HG03025 (cell line): Measurements from ENCODE around the gene GATA3.

Experiments used
- ATAC-seq: cut with Tn5 transposase; IDR thresholded peaks from one replicate; pipeline ENCODE4 v1.9.1; 2021; ENCODE audit warnings: mild to moderate bottlenecking, moderate library complexity; ENCODE audit not compliant: unreplicated experiment, low FRiP score

The GATA3 gene

DNA sequence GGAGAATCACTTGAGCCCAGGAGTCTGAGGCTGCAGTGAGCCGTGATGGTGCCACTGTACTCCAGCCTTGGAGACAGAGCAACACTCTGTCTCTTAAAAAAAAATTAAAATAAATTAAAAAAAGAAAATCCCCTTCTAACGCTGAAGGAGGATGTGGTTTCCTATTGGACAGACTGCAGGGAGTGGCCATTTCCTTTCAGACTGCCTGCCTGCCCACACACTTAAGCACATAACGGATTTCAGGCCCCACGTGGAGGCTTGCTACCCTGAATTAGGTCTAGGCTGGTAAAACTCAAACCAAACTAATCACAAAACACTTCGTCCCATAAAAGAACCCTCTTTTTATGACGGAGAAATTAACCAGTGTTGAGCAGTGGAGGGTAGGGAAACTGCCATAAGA lies 34.0 kb downstream of the GATA3 start:
- peak; percentile 52 for ATAC-seq

DNA sequence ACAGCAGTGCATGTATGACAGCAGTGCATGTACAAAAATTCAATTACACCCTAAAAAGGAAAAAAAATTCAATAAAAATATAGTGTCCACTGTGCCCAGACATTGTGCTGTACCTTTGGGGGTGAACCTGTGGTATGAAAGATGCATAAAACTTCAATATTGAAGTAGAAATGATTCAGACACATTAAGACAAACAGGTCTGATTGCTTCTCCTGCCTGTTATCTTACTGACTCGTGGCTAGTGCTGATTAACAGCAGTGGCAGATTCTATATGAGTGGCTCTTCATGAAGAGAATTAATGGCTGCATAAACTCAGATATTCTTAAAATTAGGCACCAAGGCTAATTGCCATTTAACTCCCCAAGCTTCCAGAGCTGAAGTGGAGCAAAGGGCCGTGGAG lies 37.9 kb downstream of the GATA3 start:
- no peak for ATAC-seq

DNA sequence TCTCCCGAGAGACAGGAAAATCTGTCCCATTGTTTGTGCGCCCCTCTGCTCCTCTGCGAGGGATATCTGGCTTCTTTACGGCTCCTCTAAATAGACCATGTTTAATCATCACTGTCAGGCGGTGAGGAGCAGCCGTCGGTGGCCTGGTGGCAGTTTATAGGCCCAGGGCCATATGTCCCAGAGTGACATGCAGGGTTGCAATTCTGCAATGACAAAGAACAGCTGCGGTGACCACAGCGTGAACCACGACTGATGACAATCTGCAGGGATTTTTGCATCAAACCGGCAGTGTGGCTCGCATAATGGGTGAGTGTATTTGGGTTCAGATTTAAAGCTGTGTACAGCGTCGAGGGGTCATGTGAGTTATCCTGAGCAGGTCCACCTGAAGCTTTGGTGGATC lies 41.5 kb downstream of the GATA3 start:
- ATAC-seq = no peak

DNA sequence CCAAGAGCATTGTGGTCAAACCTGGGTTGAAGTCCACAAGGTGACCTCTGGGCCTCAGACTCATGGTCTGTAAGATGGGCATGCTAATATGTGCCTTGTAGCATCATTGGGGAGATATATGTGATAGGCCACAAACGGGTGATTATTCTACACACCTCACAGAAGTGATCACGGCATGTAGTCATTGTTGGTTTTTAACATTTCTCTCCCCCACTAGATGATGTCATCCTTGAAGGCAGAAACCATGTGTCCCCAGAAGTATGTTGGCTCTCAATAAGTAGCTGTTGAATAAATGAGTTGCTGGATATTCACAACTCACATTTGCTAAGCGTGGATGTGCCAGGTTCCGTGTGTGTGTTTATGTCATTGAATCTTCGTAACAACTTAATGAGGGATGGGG lies 42.4 kb downstream of the GATA3 start:
- ATAC-seq = no peak

DNA sequence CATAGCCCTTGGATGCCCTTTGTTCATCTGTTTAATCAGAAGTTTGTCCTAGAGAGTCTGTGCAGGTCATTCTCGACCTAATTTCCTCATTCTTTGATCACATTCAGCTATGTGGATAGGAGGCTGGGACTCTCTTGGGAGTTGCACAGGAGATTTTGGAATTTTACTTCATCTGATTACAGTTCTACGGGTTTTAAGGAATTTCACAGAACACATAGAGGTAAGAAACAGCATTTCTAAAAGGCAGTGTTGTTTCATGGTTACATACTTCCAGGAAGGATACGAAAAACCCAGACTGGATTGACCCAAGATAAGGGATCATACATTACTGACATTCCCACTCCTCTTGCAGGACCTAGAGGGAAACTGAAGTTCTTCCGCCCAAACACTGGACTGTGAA lies 45.9 kb downstream of the GATA3 start:
- ATAC-seq = no peak

DNA sequence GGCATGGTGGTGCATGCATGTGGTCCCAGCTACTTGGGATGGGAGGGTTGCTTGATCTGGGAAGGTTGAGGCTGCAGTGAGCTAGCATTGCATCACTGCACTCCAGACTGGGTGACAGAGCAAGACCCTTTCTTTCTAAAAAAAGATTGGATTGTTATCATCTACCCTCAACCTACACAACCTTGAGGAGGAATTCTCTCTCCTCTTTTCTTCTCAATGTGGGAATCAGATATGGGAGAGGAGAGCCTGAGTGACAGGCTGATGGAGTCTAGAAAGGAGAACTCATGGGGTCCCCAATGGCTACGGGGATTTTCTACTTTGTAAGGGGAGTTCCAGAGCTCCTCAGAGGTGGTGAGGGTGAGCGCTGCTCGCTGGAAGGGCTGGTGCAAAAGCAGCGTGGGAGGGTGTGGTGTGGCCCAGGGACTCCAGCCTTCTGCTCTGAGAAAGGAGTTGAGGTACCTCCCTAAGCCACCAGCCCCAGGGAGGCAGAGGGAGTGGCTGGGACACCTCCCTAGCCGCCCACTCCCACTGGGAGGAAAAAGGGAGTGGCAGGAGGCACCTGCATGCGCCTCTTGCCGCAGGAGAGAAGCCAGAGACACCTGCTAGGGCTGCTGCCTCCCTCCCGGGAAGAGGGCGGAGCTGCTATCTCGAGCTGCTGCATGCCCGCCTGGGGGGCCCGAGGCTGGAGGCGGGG lies 48.4 kb downstream of the GATA3 start:
- peak; percentile 46 for ATAC-seq

DNA sequence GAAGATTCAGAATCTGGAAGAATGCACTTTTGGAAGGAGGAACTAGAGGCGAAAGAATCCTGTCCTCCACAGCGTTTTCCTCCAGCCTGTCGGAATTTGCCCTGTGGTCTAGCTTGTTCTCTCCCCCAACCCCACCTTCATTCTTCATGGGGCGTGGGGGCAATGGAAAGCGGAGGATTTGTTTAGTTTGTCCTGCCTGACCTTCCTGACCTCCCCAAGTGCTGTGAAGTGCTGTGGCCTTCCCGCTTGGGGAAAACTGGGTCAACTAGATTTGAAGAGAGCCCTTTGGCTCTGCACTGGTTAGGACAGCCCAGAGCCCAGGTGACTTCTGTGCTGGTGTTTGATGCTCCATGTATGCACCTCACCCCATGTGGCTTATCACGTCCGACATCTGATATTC lies 49.1 kb downstream of the GATA3 start:
- no peak for ATAC-seq

DNA sequence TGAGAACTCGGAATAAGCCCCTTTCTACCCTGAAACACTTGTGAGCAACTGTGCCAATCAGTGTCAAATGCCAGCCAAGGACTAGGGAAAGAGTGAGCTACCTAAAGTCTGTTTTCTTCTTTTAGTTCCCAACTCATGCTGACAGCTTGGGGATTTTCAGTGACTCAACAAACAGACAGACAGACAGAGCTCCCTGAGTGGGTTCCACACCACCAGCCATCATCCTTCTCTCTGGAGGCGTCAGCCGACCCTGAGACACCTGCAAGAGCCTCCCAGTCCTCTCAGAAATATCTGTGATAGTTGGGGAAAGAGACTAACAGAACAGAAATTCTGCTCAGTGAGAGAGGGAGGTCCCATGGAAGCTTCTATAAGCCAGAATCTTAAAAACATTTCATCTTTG lies 49.5 kb downstream of the GATA3 start:
- ATAC-seq = no peak

DNA sequence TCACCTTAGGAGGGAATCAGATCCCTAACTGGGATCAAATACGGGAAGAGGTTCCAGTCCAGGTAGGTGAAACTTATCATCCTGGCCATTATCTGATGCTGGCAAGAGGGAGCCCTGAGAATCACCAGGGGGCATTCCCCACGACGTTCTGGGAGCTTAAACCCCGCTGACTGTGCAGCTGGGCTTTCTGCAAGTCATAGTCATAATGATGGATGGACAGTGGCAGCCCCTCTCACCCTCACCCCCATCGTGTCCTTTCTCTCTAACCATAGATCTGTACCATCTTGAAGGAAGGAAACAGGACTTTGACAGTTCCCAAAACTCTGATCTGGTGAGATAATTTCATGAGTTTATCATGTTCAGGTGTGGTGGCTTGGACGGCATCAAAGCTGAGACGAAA lies 50.2 kb downstream of the GATA3 start:
- ATAC-seq = no peak

DNA sequence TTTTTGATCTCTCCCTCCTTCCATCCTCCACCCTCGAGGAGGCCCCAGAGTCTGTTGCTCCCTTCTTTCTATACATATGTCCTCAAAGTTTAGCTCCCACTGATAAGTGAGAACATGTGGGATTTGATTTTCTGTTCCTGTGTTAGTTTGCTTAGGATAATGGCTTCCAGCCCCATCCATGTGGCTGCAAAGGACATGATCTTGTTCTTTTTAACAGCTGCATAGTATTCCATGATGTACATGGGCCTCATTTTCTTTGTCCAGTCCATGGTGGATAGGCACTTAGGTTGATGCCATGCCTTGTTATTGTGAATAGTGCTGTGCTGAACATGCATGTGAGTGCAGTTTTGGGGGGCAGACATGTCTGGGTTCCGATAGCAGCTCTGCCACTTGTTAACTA lies 51.4 kb downstream of the GATA3 start:
- no peak for ATAC-seq

DNA sequence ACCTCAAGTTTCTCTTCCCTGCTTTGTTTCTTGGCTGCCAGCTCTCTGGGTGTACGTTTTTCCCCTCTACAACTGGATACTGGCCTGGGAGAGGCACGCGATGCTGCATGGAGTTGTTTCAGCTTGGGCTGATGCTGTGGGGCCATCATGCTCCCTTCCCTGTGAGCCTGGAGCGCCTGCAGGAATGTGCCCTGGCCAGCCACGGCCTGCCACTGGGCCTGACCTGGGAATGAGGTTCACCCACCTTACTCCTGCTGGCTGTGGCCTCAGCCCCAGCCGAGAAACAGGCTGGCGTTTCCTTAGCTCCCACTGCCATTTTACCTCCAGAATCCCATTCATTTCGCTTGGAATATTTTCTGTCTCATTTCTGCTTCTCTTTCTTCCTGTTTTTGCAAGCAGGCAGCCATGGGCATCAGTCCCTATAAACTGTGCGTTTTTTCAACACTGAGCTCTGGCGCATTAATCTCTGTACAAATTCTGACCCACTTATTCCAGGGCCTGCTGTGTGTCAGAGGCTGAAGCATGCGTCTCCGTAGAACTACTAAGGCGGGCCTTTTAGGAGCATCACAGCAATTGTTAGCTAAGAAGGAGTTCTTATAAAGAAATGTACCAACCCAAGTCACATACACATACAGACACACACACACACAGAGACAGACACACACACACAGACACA lies 57.9 kb downstream of the GATA3 start:
- ATAC-seq = no peak

DNA sequence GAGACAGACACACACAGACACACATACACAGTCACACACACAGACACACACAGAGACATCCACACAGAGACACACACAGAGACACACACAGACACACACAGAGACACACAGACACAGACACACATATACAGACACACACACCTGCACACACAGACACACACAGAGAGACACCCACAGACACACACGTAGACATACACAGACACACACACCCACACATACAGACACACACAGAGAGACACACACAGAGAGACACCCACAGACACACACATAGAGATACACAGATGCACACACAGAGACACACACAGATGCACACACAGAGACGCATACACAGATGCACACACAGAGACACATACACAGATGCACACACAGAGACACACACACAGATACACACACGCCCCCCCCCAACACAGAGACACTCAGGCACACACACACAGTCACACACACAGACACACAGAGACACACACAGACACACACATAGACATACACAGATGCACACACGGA lies 58.5 kb downstream of the GATA3 start:
- ATAC-seq = no peak

DNA sequence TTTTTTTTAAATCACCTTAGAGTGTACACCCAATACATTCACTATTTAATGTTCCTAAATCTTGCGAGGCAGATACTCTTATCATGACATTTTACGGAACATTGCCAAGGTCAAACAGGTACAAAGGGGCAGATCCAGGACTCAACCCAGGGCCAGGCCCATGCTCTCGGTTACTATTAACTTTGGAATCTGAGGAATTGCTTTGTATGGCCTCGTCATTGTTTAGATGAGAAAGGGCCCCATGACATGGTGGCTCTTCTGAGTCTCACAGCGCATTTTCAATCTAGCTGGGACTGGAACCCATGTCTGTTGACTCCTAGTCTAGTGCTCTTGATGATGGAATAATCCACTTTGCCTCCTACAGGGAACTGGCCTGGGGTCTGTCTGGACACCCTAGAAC lies 59.1 kb downstream of the GATA3 start:
- ATAC-seq = no peak

DNA sequence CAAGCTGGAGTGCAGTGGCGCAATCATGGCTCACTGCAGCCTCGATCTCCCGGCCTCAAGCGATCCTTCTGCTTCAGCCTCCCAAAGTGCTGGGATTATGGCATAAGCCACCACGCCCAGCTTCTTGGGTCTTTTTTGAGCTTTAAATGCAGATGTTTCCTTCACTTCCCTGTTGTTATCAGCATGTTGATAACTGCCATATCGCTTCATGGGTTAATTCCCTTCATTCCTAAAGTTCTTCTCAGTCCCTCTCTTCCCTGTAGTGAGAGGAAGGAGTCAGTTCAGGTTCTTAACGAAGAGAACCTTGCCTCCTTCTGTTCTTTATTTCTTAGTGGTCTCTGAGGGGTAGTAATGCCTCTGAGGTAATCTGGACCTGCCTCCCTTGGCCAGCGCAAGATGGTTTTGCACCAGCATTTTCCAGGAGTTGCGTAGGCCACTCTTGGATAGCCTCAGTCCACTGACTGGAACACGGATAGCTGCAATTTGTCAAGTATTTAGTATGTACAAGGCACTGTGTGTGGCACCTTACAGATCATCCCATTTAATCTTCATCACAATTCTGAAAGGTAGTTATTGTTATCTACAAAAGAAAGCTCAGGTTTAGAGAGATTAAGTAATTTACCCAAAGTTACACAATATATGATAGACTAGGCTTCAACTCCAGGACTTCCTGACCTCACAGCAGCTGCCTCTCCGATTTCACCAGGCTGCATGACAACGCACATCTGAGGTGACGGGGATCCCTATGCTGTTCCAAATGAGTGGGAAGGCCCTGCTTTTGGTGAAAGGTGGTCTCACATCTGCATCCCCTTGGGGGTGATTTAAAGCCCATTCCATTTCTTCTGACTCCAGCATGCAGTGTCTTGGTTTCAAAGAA lies 60.5 kb downstream of the GATA3 start:
- ATAC-seq = no peak

DNA sequence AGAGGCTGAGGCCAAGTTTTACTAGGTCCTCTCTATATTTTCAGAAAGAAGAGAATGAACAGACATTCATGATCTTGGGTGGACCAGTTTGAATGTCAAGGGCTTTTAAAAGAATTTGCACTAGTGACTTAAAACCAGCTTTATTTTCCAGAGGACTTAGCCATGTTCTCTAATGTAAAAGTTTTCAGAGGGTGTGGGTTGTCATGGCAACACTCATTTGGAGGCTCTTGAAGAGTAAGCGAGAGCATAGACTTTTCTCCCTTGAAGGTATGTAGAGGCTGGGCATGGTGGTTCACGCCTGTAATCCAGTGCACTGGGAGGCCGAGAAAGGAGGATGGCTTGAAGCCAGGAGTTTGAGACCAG lies 61.1 kb downstream of the GATA3 start:
- ATAC-seq = no peak

DNA sequence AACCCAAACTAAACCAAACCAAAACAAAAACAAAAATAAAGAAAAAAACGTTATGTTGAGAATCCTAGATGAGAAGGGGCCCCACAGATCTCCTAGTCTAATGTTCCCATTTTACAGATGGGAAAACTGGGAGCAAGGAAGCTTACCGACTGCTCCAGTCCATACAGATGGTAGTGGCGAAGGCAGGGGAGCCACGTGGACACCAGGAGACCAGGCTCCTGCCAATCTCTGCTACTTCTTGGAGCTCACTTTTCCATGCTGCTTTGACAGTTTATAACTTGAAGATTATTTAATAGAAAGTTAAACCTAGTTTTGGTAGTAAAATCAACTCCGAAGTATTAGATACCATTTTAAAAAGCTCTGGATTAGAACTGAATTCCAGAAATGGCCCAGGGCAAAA lies 62.0 kb downstream of the GATA3 start:
- ATAC-seq = no peak

DNA sequence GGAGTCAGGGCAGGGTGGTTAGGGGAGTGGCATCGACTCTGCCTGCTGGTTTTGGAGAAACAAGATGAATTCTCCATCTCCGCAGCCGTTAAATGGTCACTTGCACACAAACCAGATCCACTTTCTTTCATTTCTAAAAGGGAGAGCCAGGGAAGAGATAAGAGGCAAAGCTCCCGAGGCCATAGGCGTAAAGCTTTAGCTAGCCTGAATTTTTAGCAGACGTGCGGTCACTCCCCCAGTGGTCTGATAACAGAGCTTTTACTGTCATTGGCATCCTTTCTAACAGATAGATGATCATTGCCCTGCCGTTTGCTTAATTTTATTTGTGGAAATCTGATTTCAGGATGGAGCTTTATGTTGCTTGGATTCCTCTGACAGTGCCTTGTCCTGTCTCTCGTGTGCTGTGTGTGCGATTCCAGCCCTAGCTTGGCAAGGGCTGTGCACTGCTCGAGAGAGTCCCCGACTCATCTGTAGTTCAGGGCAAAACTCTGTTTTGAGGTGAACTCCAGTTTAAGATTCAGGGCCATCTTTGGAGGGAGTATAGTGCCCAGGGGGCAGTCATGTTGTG lies 62.5 kb downstream of the GATA3 start:
- no peak for ATAC-seq

DNA sequence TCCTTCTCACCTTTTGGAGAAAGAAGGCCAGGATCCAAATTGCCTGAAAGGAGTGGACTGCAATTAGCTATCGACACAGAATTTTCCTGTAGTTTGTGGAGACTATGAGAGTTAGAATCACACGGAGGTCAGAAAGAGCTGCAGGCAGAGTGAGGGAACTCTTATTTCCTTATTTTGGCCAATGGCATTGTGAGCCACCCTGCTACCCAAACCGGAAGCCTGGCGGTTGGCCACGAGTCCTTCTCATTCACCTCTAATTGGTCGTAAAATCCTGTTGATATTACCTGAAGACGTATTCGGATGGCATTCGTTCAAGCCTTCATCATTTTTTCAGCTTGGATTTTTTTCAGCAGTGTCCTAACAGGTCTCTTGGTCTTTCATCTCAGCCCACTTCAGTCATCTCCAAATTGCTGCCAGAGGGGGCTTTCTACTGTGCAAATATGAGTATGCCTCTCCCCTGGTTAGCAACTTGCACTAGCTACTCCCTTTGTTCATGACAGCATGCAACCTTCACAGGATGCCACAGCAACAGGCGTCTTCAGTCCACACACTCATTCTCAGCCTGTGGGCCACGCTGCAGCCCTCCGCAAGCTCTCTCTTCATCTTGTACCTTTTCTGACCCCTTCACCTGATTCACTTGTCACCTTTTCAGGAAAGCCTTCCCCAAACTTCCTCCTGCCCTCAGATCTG lies 66.9 kb downstream of the GATA3 start:
- ATAC-seq = no peak

DNA sequence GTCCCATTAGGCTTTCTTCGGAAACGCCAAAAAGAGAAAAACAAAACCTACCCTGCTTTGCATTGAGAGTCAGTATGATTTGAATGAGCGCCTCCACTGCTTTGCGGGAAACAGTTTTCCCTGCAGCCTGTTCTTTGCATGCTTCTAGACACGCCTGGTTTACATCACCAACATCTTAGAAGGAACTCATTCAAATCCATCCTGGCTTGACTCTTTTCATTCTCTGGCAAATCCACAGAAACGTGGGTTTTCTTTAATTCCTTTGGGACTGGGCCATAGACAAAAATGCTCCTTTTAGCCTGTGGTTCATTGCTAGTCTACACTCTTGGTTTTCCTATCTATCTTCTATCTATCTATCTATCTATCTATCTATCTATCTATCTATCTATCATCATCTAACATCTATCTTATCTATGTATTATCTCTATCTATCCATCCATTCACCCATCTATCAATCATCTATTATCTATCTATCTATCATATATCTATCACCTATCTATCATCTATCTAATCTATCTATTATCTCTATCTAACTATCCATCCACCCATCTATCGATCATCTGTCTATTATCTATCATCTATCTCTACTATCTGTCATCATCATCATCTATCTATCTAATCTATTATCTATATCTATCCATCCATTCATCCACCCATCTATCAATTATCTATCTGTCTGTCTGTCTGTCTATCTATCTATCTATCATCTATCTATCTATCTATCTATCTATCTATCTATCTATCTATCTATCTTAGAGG lies 68.3 kb downstream of the GATA3 start:
- no peak for ATAC-seq

DNA sequence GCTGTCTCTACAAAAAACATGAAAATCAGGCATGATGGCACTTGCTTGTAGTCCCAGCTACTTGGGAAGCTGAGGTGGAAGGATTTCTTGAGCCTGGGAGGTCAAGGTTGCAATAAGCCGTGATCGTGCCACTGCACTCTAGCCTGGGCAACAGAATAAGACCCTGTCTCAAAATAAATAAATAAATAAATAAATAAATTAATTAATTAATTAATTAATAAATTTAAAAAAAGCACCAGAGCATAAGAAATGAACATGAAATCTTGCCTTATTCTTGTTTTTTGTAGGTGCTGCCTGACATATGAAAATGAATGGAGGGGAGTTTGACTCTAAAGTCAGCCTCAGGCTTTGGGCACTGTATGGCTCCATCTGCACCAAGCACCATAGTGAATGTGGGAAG lies 69.9 kb downstream of the GATA3 start:
- ATAC-seq = no peak
